ENCODE results near the gene NKD1. TPM values are rescaled to one million over a fixed set of nuclear protein-coding genes. Genes with fewer than 3 reads are reported as not detected.

The NKD1 gene
- total and polyA plus RNA-seq, 2 of the 8 experiments (the other 6 are each of a cell fraction or from before 2014, with no cell fraction given), result 0.70 to 4.5 TPM

- ChIA-PET CTCF (ENCODE audit: partially characterized antibody) (interaction anchor here (1.0 to 1.1 kb wide), 2 partner anchors 12 to 126 kb away, joined by 3 to 5 read pairs; no protein-coding TSS in a partner anchor), POLR2A (ENCODE audit: partially characterized antibody) (interaction anchor here (1.2 kb wide), 1 partner anchor 108 kb away, joined by 3 read pairs; no protein-coding TSS in a partner anchor)
- Histone ChIP-seq H3K27ac (ENCODE audit: low read depth, low read length) (no peak overlapping the region), H2BK12ac (ENCODE audit: low read depth, low read length) (peak overlapping the region; percentile 23; the same call in 1 of the 2 replicates), H2AK5ac (ENCODE audit: low read depth, low read length) (no peak overlapping the region), H2BK15ac (ENCODE audit: low read length) (no peak overlapping the region), H2BK120ac (replicated peaks; ENCODE audit: low read depth, low read length) (no peak overlapping the region), H3K9ac (replicated peaks in 1 of 4; ENCODE audit: extremely low read depth in 1 of 4, low read depth in 3 of 4, low read length in 3 of 4) (no peak overlapping the region), H3K56ac (replicated peaks; ENCODE audit: insufficient read length, low read depth, low read length) (no peak overlapping the region), H3K9me3 (ENCODE audit: insufficient read depth in 2 of 2, low read depth in 1 of 2, low read length in 1 of 2) (no peaks in the 10 kb centered on the region; a peak in 1 of 4 replicates), H3K27me3 (replicated peaks in 1 of 4; ENCODE audit: control insufficient read depth in 3 of 4, extremely low read depth in 1 of 4, insufficient read depth in 3 of 4, low read length in 3 of 4) (no peaks in the 10 kb centered on the region), H4K5ac (ENCODE audit: insufficient read length, low read depth, low read length) (no peak overlapping the region), H3K18ac (ENCODE audit: extremely low read depth, low read length) (no peak overlapping the region), H2BK20ac (ENCODE audit: low read length) (no peak overlapping the region), H3K79me2 (ENCODE audit: control insufficient read depth in 1 of 2, insufficient read depth in 2 of 2, low read length in 2 of 2) (no peaks in the 10 kb centered on the region), H4K20me1 (replicated peaks in 1 of 2; ENCODE audit: control insufficient read depth in 1 of 2, insufficient read depth in 2 of 2, low read length in 2 of 2) (no peaks in the 10 kb centered on the region), H3K4me1 (replicated peaks in 1 of 4; ENCODE audit: control insufficient read depth in 3 of 4, insufficient read depth in 4 of 4, low read length in 3 of 4) (peaks cover 0 to 3% (median 0%) of the 10 kb centered on the region in 4 experiments; a peak in 2 of 7 replicates), H4K8ac (ENCODE audit: extremely low read depth, insufficient read depth, low read length) (no peak overlapping the region), H3K4me3 (ENCODE audit: extremely low read depth in 1 of 4, insufficient read depth in 2 of 4, low read depth in 3 of 4, low read length in 4 of 4) (no peak overlapping the region), H2AFZ (ENCODE audit: low read length) (no peak overlapping the region; the same call in 1 of the 2 replicates), H4K91ac (replicated peaks; ENCODE audit: insufficient read length, low read length) (no peak overlapping the region), H3K36me3 (ENCODE audit: control insufficient read depth in 2 of 4, insufficient read depth in 4 of 4, low read length in 3 of 4) (no peaks in the 10 kb centered on the region), H3K79me1 (ENCODE audit: low read depth, low read length) (no peaks in the 10 kb centered on the region), H3K4me2 (ENCODE audit: insufficient read depth in 1 of 2, low read depth in 2 of 2, low read length in 2 of 2) (no peak overlapping the region), H2BK5ac (ENCODE audit: low read depth, low read length) (no peak overlapping the region), H3K14ac (ENCODE audit: insufficient read length) (no peak overlapping the region), H3K4ac (replicated peaks; ENCODE audit: insufficient read length, low read depth, low read length) (no peak overlapping the region), H3K23me2 (ENCODE audit: low read depth, low read length) (no peaks in the 10 kb centered on the region), H3K23ac (ENCODE audit: insufficient read length) (no peak overlapping the region)
- FAIRE-seq (no peak), DNase-seq (ENCODE audit: low read depth in 1 of 2, low spot score in 2 of 2) (no peak)
- TF ChIP-seq CEBPB (IDR thresholded peaks at IDR 0.05; ENCODE audit: low read depth, low read length) (no peak), TAF7 (optimal IDR thresholded peaks at IDR 0.05; ENCODE audit: borderline replicate concordance, low read depth, low read length) (no peak), CREB1 (IDR thresholded peaks at IDR 0.05) (no peak), KDM5A (IDR thresholded peaks at IDR 0.05; ENCODE audit: low read length) (no peak), CBX5 (IDR thresholded peaks at IDR 0.05; ENCODE audit: low read depth, low read length) (no peak), SP2 (IDR thresholded peaks at IDR 0.05; ENCODE audit: low read length) (no peak), GABPA (IDR thresholded peaks at IDR 0.05; ENCODE audit: borderline replicate concordance, insufficient read depth, low read length) (no peak), SRF (IDR thresholded peaks at IDR 0.05; ENCODE audit: low read depth, low read length) (no peak)
- TF ChIP-seq, protein P1, sequence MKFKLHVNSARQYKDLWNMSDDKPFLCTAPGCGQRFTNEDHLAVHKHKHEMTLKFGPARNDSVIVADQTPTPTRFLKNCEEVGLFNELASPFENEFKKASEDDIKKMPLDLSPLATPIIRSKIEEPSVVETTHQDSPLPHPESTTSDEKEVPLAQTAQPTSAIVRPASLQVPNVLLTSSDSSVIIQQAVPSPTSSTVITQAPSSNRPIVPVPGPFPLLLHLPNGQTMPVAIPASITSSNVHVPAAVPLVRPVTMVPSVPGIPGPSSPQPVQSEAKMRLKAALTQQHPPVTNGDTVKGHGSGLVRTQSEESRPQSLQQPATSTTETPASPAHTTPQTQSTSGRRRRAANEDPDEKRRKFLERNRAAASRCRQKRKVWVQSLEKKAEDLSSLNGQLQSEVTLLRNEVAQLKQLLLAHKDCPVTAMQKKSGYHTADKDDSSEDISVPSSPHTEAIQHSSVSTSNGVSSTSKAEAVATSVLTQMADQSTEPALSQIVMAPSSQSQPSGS (IDR thresholded peaks at IDR 0.05; ENCODE audit: low read length), result no peak
- WGBS, 2 experiments (ENCODE audit: extremely low coverage in 1 of 2, insufficient coverage in 1 of 2, insufficient read length in 1 of 2, insufficient replicate concordance in 2 of 2, low coverage in 1 of 2, low lambda C conversion rate in 2 of 2, missing lambda C conversion rate in 1 of 2), result 77% methylated on average over 11 of the region's 12 CpGs; no CpG with 5 or more reads in 1 of the 2 experiments
Measured at GRCh38 chr16:50498431-50499155, 49.6 kb upstream of the NKD1 start.

Data from H1 (cell line).